Bronchial epithelial cell (primary cell): ENCODE results near the gene NFIL3. TPM values are rescaled to one million over a fixed set of nuclear protein-coding genes. Genes with fewer than 3 reads are reported as not detected.

ENCODE experiments used
- DNase-seq: peaks from one replicate; pipeline ENCODE4 v3.0.0-alpha.2; 2010; ENCODE audit warnings: low read depth
- FAIRE-seq: peaks from 2 replicates; lab custom pipeline; 2011; peaks lifted over from hg19 to GRCh38; lab: Jason Lieb, UNC
- H3K27me3 ChIP-seq: 2 replicates; pipeline ENCODE4 v1.5.1; 2011; ENCODE audit warnings: low read length; ENCODE audit not compliant: control insufficient read depth, insufficient read depth
- H3K36me3 ChIP-seq: 2 replicates; pipeline ENCODE4 v1.5.1; 2011; ENCODE audit warnings: low read length; ENCODE audit not compliant: control insufficient read depth, insufficient read depth
- H3K4me3 ChIP-seq: 2 replicates; pipeline ENCODE4 v1.5.1; 2011; ENCODE audit warnings: mild to moderate bottlenecking, low read depth, low read length, control low read depth
- total RNA-seq: library from RNA; depleted of rRNA; stranded (reverse); fragments of >200 nt; gene quantifications from 2 replicates; pipeline ENCODE4 v1.2.1, GENCODE V29; 2014
- TF ChIP-seq, protein P1 (sequence below): IDR thresholded peaks from 2 replicates; pipeline ENCODE4 v1.5.1; 2011; ENCODE audit warnings: mild to moderate bottlenecking, moderate library complexity, low read length, control low read depth, inconsistent platforms; ENCODE audit not compliant: insufficient read depth, severe bottlenecking

Gene NFIL3
- total RNA-seq, 1 donor from 2014 or later, result 31.3 TPM

DNA sequence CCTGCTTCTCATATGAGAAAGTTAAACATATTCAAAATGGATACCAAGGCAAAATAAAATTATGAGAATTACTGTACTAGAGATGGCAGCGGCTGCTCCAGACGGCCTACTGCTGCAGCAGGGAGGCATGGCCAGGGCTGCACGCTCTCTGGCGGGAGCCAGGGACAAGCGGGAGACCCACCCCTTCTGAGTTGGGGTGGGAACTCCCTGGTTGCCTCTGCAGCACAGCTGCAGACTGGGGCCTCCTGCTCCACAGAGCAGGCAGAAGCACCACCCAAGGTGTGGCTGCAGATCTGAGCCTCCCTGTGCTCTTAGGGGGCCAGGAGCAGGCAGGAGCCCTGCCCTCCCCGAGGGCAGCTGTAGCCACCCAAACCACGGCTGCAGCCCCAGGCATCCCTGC is 59.6 kb downstream of the NFIL3 start:
- TF ChIP-seq, protein P1, sequence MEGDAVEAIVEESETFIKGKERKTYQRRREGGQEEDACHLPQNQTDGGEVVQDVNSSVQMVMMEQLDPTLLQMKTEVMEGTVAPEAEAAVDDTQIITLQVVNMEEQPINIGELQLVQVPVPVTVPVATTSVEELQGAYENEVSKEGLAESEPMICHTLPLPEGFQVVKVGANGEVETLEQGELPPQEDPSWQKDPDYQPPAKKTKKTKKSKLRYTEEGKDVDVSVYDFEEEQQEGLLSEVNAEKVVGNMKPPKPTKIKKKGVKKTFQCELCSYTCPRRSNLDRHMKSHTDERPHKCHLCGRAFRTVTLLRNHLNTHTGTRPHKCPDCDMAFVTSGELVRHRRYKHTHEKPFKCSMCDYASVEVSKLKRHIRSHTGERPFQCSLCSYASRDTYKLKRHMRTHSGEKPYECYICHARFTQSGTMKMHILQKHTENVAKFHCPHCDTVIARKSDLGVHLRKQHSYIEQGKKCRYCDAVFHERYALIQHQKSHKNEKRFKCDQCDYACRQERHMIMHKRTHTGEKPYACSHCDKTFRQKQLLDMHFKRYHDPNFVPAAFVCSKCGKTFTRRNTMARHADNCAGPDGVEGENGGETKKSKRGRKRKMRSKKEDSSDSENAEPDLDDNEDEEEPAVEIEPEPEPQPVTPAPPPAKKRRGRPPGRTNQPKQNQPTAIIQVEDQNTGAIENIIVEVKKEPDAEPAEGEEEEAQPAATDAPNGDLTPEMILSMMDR, result no peak
- FAIRE-seq (no peak), DNase-seq (no peak)
- no peaks in the 10 kb centered on the region for H3K36me3 ChIP-seq
- no peak overlapping the region for H3K4me3 ChIP-seq
- H3K27me3 ChIP-seq, result no peaks in the 10 kb centered on the region

DNA sequence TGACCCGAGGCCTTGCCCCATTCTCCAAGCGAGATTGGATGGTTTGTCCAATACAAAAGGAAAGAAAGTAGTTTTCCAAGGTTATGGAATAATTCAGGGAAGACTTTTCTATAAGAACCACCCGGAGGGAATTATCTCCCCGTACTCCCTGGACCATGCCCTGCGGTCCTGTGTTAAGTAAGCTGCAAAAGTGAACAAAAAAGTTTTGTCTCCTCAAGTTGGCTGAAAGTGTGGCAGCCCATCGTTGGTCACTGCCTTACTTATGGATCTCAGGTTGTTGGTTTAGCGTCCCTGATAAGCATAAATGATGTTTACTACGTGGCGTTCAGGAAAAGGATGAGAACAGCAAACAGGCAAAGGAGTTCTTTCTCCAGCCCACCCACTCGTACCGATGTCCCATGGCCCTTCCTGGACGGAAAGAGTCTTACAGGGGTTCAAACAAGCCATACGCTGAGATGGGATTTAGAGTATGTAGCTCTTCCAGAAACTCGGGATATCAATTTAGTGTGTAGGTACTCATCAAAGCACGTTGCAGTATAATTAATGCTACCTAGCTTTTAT is 61.5 kb downstream of the NFIL3 start:
- TF ChIP-seq, protein P1, result no peak
- no peak for FAIRE-seq

DNA sequence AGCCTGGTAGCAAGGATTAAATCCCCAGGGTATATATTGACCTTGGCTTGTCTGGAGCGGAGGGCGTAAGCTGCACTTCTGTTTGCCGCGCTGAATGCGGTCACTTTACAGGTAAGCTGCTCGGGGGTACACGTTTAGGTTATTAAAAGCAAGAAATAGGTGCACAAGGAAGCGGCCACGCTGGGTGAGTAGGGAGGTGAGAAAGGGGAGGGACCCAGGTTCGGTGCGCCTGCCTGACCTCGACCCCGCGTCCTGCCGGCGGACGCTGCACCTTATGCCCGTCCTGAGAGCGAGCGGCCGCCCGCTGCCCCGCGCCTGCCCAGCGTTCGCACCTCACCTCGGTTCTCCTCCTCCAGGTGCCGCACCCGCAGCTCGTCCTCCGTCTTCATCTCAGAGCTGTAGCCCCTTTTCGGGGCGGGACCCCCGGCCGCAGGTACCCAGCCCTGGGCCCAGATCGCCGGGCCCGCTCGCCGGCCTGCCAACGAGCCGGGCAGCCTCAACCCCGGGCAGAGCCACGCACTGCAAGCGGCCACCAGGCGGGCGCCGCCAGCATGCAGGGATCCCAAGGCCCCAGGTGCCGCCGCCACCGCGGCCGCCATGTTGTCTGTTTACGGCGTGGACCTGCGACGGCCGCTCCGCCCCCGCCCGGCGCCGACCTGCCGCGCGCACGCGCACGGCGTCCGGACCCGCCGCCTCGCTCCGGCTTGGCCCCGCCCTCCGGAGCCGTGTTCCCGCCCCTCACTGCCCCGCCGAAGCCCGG is 62.2 kb downstream of the NFIL3 start, which contains the start of gene AUH:
Gene AUH (minus strand): TSS at position 628 of the 760 bp plus-strand sequence. CDS start 29 bp downstream, at position 599.
- H3K4me3 ChIP-seq, result peak within 1 kb of the TSS; percentile 98
- no peaks in the 10 kb centered on the region for H3K27me3 ChIP-seq
- DNase-seq (peak; percentile 61), FAIRE-seq (no peak)
- H3K36me3 ChIP-seq, result peaks cover 1% of the 10 kb centered on the region
- TF ChIP-seq, protein P1, result peak; percentile 17

More for the DNA sequence above, 61.5 kb downstream of the NFIL3 start:
- Histone ChIP-seq H3K27me3 (no peaks in the 10 kb centered on the region), H3K36me3 (peaks cover 1% of the 10 kb centered on the region), H3K4me3 (peak overlapping the region; percentile 98)
- DNase-seq, result no peak

DNA sequence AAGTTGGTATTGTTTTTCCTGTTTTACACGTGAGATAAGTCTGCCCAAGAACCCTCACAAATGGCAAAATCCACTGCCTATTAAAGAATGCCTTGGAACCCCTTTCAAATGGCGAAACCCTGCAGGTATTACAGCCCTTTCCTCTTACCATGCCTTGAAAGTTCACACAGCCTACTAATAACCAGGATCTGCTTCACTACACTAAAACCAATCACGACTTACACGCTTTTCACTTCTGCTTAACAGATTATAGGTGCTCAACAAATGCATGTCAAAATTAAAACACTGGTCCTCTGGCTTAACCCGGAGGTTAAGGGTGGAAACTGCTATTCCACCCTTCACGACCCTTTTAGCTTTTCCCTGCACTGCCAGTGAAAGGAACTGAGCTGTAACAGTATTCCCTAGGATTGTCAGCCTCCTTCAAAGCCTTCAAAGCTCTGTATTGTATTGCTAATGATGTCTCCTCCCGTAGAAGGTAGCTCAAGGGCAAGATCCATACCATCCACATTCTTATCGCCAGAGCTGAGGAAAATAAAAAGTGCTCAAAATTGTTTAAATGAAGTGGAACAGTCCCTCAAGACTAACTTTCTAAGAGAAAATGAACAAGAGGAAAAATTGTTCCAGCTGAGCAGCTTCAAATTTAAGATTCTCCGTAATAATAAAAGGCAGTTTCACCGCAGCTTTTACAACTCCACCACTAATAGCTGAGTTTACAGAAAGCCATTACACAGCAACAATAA is 62.9 kb downstream of the NFIL3 start:
- H3K4me3 ChIP-seq, result peak overlapping the region; percentile 98
- DNase-seq (no peak), FAIRE-seq (no peak)
- peaks cover 1% of the 10 kb centered on the region for H3K36me3 ChIP-seq
- no peaks in the 10 kb centered on the region for H3K27me3 ChIP-seq
- TF ChIP-seq, protein P1, result no peak

DNA sequence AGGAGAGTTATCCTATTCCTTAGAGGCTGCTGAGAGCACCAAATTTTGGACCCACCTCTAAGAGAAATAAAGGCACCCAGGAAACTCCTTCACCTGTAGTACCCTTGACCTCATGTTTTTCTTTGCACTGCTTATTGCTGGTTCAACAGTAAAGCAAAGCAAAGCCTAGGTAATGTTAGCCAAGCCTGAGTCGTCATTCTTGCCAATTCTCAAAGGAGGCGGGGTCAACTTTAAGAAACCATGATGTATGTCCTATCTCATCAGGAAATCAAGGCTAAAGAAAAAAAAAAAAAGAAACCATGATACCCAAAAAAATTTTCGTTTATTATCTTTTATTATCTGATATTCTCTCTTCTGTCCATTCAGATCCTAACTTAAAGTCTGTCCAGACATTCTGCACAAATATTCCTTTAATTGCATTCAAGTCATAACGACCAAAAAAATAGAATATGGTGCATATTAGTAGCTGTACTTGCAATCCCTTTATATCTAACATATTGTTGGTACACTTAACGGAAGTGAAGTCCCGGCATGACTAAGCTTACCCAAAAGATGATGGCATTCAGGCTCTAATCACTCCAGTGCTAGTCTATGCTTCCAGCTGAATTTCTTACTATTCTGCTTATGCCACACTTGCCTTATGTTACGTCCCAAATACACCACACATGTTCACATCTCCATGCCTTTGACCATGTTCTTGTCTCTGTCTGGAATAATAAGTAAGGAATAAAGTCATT is 63.7 kb downstream of the NFIL3 start:
- DNase-seq (peak; percentile 11), FAIRE-seq (no peak)
- H3K4me3 ChIP-seq, result no peak overlapping the region
- no peaks in the 10 kb centered on the region for H3K27me3 ChIP-seq
- H3K36me3 ChIP-seq, result peaks cover 1% of the 10 kb centered on the region
- TF ChIP-seq, protein P1, result no peak
